BE2C (cell line): ENCODE data around the gene PLBD2.

Experiments used
- DNase-seq: peaks from one replicate; pipeline ENCODE4 v3.0.0-alpha.2; 2020
- H3K27me3 ChIP-seq: fragments of 250-450 bp; sonication (Bioruptor Pico); 2 replicates; pipeline ENCODE4 v1.5.1; 2020; ENCODE audit warnings: mild to moderate bottlenecking
- H3K36me3 ChIP-seq: fragments of 250-450 bp; sonication (Bioruptor Pico); 2 replicates; pipeline ENCODE4 v1.5.1; 2020; ENCODE audit warnings: mild to moderate bottlenecking
- H3K4me1 ChIP-seq: fragments of 250-450 bp; sonication (Bioruptor Pico); 2 replicates; pipeline ENCODE4 v1.5.1; 2020
- H3K4me3 ChIP-seq: 2 replicates; pipeline ENCODE4 v1.5.1; 2011; ENCODE audit warnings: low read depth, low read length
- H3K9me3 ChIP-seq: fragments of 250-450 bp; sonication (Bioruptor Pico); 2 replicates; pipeline ENCODE4 v1.5.1; 2020
- CTCF ChIP-seq: IDR thresholded peaks from 2 replicates; pipeline ENCODE4 v1.5.1; 2012; ENCODE audit warnings: mild to moderate bottlenecking, low read depth, low read length

The PLBD2 gene

GRCh38 chr12:113317122-113317521 is 41.3 kb upstream of the PLBD2 start:
- Histone ChIP-seq H3K9me3 (no peaks in the 10 kb centered on the region), H3K4me3 (no peak overlapping the region), H3K4me1 (no peaks in the 10 kb centered on the region), H3K27me3 (no peaks in the 10 kb centered on the region), H3K36me3 (no peaks in the 10 kb centered on the region)
- DNase-seq, result no peak
- no peak for TF ChIP-seq CTCF

DNA sequence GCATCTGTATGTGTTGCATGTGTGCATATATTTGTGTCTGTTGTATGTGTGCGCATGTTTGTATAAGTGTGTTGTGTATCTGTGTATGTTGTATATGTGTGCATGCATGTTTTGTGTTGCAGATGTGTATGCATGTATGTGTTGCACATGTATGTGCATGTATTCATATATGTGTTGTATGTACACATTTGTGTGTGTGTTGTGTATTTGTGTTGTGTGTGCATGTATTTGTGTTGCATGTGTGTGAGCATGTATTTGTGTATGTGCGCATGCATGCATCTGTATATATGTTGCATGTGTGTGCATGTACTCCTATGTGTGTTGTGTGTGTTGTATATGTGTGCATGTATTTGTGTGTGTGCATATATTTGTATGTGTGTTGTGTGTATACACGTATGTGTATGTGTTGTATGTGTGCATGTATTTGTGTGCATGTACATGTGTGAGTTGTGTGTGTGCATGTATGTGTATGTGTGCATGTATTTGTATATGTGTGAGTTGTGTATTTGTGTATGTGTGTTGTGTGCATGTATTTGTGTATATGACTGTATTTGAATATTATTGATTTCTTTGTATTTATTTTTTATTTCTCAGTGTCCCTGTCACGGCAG is 40.2 kb upstream of the PLBD2 start:
- H3K9me3 ChIP-seq, result no peaks in the 10 kb centered on the region
- H3K4me3 ChIP-seq, result no peak overlapping the region
- DNase-seq, result no peak
- no peak for TF ChIP-seq CTCF
- H3K36me3 ChIP-seq, result no peaks in the 10 kb centered on the region
- no peaks in the 10 kb centered on the region for H3K27me3 ChIP-seq
- H3K4me1 ChIP-seq, result no peaks in the 10 kb centered on the region

DNA sequence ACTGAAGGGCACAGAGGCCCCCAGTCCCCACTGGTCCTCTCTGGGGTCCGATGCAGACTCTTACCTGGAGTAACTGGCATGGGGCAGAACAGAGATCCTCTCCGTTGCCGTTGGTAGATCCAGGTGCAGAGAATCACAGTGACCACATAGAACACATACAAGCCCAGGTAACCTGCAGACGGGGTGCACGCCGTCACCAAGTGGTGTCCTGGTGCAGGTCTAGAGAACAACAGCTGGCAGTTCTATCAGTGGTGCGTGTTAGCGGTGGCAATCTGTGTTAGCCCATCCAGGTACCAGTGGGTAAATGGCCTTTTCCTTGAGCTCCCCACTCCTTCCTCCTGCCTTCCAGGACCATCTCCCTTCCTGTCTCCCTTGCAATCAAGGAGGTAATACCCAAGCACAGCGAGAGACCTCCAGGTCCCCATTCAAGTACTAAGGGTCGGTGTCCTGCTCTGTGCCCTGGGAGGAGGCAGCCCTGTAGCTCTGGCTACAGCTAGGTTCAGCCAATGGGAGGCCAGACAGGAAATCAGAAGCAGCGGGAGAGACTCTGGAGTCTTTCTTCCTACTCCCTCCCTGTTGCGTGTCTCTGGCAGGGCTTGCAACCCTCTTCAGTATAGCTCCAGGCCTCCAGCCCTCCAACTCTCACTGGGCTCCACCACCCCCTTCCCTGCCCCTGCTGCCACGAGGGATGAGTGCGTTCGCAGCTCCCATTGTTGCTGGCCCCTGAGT is 39.3 kb upstream of the PLBD2 start:
- Histone ChIP-seq H3K4me1 (no peaks in the 10 kb centered on the region), H3K9me3 (no peaks in the 10 kb centered on the region), H3K36me3 (no peaks in the 10 kb centered on the region), H3K27me3 (no peaks in the 10 kb centered on the region), H3K4me3 (no peak overlapping the region)
- no peak for DNase-seq
- TF ChIP-seq CTCF, result no peak

DNA sequence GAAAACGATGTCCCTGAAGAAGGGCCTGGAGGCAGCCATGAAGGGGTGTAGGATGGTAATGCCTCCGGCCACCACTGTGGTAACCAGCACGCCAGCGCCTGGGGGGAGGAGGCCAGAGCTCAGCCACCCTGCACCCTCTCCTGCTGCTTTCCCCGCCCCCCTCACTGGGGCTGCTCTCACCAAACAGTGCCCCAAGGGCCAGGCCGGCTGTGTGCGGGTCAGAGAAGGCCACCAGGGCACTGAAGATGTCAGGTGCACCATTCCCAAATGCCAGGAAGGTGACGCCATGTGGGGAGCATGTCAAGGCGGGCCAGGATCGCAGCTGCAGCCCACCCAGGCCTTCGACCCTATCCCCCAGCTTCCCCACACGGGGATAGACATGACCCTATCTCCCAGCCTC is 38.0 kb upstream of the PLBD2 start:
- no peak for TF ChIP-seq CTCF
- Histone ChIP-seq H3K9me3 (no peaks in the 10 kb centered on the region), H3K36me3 (no peaks in the 10 kb centered on the region), H3K4me3 (no peak overlapping the region), H3K4me1 (no peaks in the 10 kb centered on the region), H3K27me3 (no peaks in the 10 kb centered on the region)
- DNase-seq, result no peak

DNA sequence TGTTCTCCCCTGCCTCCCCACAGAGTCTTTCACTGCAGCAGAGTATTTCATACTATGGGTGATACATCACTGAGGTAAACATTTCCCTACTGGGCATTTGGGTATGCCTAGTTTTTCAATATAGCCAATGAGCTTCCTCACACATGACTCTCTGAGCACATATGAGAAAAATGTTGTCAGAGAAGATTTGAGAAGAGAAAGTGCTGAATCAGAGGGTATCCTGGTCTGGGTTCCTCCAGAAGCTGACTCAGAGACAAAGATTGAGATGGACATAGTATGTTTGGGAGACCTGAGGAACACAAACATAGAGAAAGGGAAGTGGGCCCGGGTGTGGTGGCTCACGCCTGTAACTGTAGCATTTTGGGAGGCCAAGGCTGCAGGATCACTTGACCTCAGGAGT is 36.0 kb upstream of the PLBD2 start:
- Histone ChIP-seq H3K27me3 (no peaks in the 10 kb centered on the region), H3K4me1 (no peaks in the 10 kb centered on the region), H3K36me3 (no peaks in the 10 kb centered on the region), H3K9me3 (no peaks in the 10 kb centered on the region), H3K4me3 (no peak overlapping the region)
- no peak for DNase-seq
- no peak for TF ChIP-seq CTCF

- no peak for TF ChIP-seq CTCF
- Histone ChIP-seq H3K4me1 (no peaks in the 10 kb centered on the region), H3K4me3 (no peak overlapping the region), H3K27me3 (no peaks in the 10 kb centered on the region), H3K9me3 (no peaks in the 10 kb centered on the region), H3K36me3 (no peaks in the 10 kb centered on the region)
- DNase-seq, result no peak
Observed at GRCh38 chr12:113325916-113326315, 32.5 kb upstream of the PLBD2 start.
